Fibroblast of skin of left biceps (primary cell): ENCODE measurements around the gene IST1.

ENCODE experiments used
- DNase-seq, 2 experiments: peaks; one replicate each; pipeline ENCODE4 v3.0.0-alpha.2; 2013; ENCODE audit warnings: low read depth in 2 of 2

IST1 gene

GRCh38 chr16:71919035-71919434 is 23.7 kb downstream of the IST1 start:
- DNase-seq = no peak

- no peak for DNase-seq
Observed at GRCh38 chr16:71920658-71921057, 25.3 kb downstream of the IST1 start.

GRCh38 chr16:71923941-71924690 is 28.8 kb downstream of the IST1 start:
- DNase-seq = no peak

- no peak for DNase-seq
Observed at GRCh38 chr16:71924710-71925109, 29.4 kb downstream of the IST1 start.

- peak; percentile 81 to 84 for DNase-seq
Observed at GRCh38 chr16:71927383-71927782, 32.1 kb downstream of the IST1 start.

- no peak for DNase-seq
Observed at GRCh38 chr16:71927787-71928186, 32.5 kb downstream of the IST1 start.

- DNase-seq = no peak
Observed at GRCh38 chr16:71929048-71929447, 33.7 kb downstream of the IST1 start.

- DNase-seq = no peak
Observed at GRCh38 chr16:71930013-71930563, 34.8 kb downstream of the IST1 start.

- DNase-seq = no peak
Observed at GRCh38 chr16:71931001-71931400, 35.7 kb downstream of the IST1 start.

GRCh38 chr16:71931599-71931998 is 36.3 kb downstream of the IST1 start:
- DNase-seq = no peak

GRCh38 chr16:71933017-71933416 is 37.7 kb downstream of the IST1 start:
- DNase-seq = no peak

- DNase-seq = no peak
Observed at GRCh38 chr16:71933913-71934695, 38.8 kb downstream of the IST1 start.

- no peak for DNase-seq
Observed at GRCh38 chr16:71937868-71938510, 42.7 kb downstream of the IST1 start.

- DNase-seq = no peak
Observed at GRCh38 chr16:71943887-71944286, 48.6 kb downstream of the IST1 start.

GRCh38 chr16:71945616-71946015 is 50.3 kb downstream of the IST1 start:
- DNase-seq = no peak

GRCh38 chr16:71952825-71953224 is 57.5 kb downstream of the IST1 start:
- no peak for DNase-seq

GRCh38 chr16:71954180-71954579 is 58.8 kb downstream of the IST1 start:
- no peak for DNase-seq

- no peak for DNase-seq
Observed at GRCh38 chr16:71954699-71955195, 59.4 kb downstream of the IST1 start.

GRCh38 chr16:71956486-71956885 is 61.2 kb downstream of the IST1 start:
- DNase-seq = no peak

GRCh38 chr16:71961066-71962039 is 66.0 kb downstream of the IST1 start:
- DNase-seq = peak; percentile 72 to 74
